Astrocyte of the cerebellum (primary cell): ENCODE data around the gene HEATR5B.
A peak's percentile ranks its signal among the peaks of the same experiment; 100 is the strongest.

ENCODE experiments used
- DNase-seq: peaks from one replicate; pipeline ENCODE4 v3.0.0-alpha.2; 2011; ENCODE audit warnings: low read depth
- H3K4me3 ChIP-seq: 2 replicates; pipeline ENCODE4 v1.5.1; 2011; ENCODE audit warnings: mild to moderate bottlenecking, low read depth, low read length, moderate library complexity
- in situ Hi-C: cut with HindIII; loops from 2 replicates; pipeline ENCODE4 v1.10.0; 2017; ENCODE audit warnings: low sequenced_read_pairs
- TF ChIP-seq, protein P1 (sequence below): IDR thresholded peaks from 2 replicates; pipeline ENCODE4 v1.5.1; 2012; ENCODE audit warnings: low read length, low read depth, moderate library complexity, mild to moderate bottlenecking; ENCODE audit errors: missing control alignments

The HEATR5B gene

DNA sequence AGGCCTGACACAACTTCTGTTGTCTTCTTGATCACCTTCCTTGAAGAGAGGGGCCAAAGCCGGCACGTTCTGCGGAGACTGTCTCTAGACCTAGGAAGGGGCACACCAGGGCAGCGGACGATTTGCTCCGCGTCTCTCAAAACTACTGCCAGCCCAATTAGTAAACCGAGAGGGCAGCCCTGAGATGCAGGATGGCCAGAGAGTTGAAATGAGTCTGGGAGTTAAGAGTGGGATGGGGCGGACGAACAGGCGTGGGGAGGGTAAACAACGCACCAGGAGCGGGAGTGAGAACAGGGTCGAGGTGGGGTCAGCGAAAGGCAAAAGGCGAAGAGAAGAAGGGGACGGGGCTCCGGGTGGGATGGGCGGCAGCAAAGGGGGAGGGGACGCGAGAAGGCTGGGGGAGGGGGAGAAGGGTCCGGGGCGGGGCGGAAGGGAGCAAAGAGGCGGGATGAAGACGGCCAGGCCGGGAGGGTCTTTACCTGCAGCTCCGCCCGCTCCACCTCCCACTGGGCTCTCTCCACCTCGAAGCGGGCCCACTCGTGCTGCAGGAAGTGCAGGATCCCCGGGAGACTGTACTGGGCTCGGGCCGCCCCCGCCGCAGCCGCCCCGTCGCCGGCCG is 118.3 kb downstream of the HEATR5B start:
- H3K4me3 ChIP-seq, result peak overlapping the region; percentile 75
- in situ Hi-C loops, result no loop called here
- TF ChIP-seq, protein P1, sequence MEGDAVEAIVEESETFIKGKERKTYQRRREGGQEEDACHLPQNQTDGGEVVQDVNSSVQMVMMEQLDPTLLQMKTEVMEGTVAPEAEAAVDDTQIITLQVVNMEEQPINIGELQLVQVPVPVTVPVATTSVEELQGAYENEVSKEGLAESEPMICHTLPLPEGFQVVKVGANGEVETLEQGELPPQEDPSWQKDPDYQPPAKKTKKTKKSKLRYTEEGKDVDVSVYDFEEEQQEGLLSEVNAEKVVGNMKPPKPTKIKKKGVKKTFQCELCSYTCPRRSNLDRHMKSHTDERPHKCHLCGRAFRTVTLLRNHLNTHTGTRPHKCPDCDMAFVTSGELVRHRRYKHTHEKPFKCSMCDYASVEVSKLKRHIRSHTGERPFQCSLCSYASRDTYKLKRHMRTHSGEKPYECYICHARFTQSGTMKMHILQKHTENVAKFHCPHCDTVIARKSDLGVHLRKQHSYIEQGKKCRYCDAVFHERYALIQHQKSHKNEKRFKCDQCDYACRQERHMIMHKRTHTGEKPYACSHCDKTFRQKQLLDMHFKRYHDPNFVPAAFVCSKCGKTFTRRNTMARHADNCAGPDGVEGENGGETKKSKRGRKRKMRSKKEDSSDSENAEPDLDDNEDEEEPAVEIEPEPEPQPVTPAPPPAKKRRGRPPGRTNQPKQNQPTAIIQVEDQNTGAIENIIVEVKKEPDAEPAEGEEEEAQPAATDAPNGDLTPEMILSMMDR, result no peak
- no peak for DNase-seq

DNA sequence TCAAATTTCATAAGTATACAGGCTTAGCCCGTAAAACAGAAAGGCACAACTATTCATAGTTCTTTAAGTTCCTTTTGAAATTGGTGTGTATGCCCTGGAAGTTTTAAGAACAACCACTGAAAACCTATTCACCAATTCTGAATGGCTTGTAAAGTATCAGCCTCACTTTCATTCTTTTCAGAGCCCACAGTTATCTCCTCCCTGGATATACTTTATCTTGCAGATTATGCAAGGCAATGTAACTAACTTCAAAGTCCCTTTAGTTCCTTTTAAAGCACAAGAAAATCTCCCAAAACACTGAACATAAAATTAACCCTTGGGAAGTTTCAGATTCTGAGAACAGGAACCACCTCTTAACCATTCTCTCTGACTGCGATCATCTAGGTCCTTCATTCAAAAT is 119.0 kb downstream of the HEATR5B start:
- no peak for DNase-seq
- in situ Hi-C loops, result no loop called here
- peak overlapping the region; percentile 75 for H3K4me3 ChIP-seq
- TF ChIP-seq, protein P1, result no peak

DNA sequence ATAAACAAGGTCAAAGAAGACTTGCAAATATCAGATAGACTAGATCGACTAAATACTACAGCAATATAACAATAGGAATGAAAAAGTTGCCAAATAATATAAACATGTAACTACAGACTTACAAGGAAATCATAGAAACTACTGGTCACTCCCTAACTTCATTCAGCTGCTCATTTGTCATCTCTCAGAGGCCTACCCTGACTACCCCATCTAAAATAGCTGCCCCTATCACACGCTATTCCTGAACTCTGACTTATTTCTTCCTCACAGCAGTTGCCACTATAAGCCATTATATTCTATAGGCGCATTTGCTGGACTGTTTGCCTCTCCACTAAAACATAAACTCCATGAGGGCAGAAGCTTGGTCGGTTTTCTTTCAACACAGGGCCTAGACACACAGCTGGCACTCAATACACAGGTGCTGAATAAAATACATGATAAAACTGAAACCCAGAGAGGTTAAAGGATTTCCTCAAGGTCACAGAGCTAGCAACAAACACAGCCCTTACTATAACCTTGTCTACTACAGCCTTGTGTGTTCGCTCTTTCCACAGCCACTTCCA is 119.6 kb downstream of the HEATR5B start:
- H3K4me3 ChIP-seq, result peak overlapping the region; percentile 75
- TF ChIP-seq, protein P1, result no peak
- in situ Hi-C loops, result no loop called here
- no peak for DNase-seq

DNA sequence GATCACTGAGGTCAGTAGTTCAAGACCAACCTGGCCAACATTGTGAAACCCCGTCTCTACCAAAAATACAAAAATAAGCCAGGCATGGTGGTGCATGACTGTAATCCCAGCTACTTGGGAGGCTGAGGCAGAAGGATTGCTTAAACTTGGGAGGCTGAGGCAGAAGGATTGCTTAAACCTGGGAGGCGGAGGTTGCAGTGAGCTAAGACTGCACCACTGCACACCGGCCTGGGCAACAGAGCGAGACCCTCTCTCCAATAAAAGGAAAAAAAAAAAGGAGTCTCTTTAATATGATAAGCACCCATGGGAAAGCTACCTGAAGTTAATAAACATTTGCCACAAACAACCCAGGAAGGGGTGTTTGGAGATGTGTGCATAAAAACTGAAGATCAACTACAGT is 120.4 kb downstream of the HEATR5B start:
- in situ Hi-C loops, result no loop called here
- H3K4me3 ChIP-seq, result no peak overlapping the region
- DNase-seq, result no peak
- TF ChIP-seq, protein P1, result no peak

DNA sequence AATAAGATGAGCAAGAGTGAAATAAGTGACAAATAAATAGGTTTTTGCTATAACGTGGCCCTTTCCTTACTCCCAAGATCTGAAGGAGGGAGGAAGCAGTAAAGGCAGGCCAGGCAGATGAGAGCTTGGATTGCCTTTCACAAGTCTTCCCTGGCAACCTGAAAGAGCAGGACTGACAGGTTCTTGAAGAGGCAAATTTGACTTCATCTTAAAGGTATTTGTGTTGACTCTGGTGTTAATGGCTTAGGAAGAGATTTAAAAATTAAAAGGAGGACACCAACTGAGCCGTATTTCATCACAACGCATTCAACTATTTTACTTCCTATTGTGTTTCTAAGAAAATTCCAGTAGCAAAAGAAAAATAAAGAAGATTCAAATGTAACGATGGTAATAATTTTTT is 121.1 kb downstream of the HEATR5B start:
- DNase-seq, result no peak
- TF ChIP-seq, protein P1, result no peak
- in situ Hi-C loops, result no loop called here
- no peak overlapping the region for H3K4me3 ChIP-seq

DNA sequence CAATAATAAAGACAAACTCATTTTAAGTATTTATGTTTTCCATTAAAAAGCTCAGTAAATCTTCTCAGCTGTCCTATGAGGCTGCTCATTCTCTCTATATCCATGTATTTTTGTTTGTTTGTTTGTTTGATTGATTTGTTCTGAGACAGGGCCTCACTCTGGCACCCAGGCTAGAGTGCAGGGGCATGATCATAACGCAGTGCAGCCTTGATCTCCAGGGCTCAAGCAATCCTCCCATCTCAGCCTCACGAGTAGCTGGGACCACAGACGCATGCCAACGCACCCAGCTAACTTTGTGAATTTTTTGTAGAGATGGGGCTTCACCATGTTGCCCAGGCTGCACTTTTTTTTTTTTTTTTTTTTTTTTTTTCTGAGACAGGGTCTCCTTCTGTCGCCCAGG is 123.4 kb downstream of the HEATR5B start:
- TF ChIP-seq, protein P1, result no peak
- no peak overlapping the region for H3K4me3 ChIP-seq
- no peak for DNase-seq
- in situ Hi-C loops, result no loop called here
